ENCODE results near the gene NABP1. TPM values are rescaled to one million over a fixed set of nuclear protein-coding genes. Genes with fewer than 3 reads are reported as not detected.

The NABP1 gene
- polyA plus RNA-seq, 1 donor (not counting 4 experiments of a cell fraction or from before 2014, with no cell fraction given), result 29.3 TPM

GRCh38 chr2:191703079-191703725 lies 25.3 kb downstream of the NABP1 start:
- Histone ChIP-seq H3K4me1 (ENCODE audit: control insufficient read depth, extremely low read depth, insufficient read depth, low read length) (no peaks in the 10 kb centered on the region), H3K79me2 (ENCODE audit: control insufficient read depth, insufficient read depth, low read length) (no peaks in the 10 kb centered on the region), H3K4me2 (ENCODE audit: control insufficient read depth, extremely low read depth, insufficient read depth, low read depth, low read length) (no peak overlapping the region), H3K9me1 (ENCODE audit: control insufficient read depth, extremely low read depth, insufficient read depth, low read length) (no peaks in the 10 kb centered on the region), H2AFZ (ENCODE audit: control insufficient read depth, low read length) (no peak overlapping the region), H3K9ac (ENCODE audit: control insufficient read depth, extremely low read depth, insufficient read depth, low read length) (no peak overlapping the region), H3K9me3 (ENCODE audit: control insufficient read depth, low read depth, low read length) (no peaks in the 10 kb centered on the region), H3K4me3 (ENCODE audit: control insufficient read depth in 2 of 3, extremely low read depth in 1 of 3, insufficient read depth in 2 of 3, low read depth in 1 of 3, low read length in 3 of 3) (no peak overlapping the region), H3K36me3 (ENCODE audit: control insufficient read depth in 2 of 2, extremely low read depth in 1 of 2, insufficient read depth in 2 of 2, low read length in 2 of 2) (no peaks in the 10 kb centered on the region), H4K20me1 (ENCODE audit: control insufficient read depth, extremely low read depth, insufficient read depth, low read length) (no peaks in the 10 kb centered on the region), H3K27ac (ENCODE audit: control insufficient read depth, insufficient read depth, low read length) (no peak overlapping the region), H3K27me3 (ENCODE audit: control insufficient read depth, extremely low read depth, insufficient read depth, low read length) (no peaks in the 10 kb centered on the region)
- FAIRE-seq, result no peak
- TF ChIP-seq EZH2 (IDR thresholded peaks at IDR 0.05; ENCODE audit: low read length), result no peak
- TF ChIP-seq CTCF (optimal IDR thresholded peaks at IDR 0.05 in 1 of 3, IDR thresholded peaks at IDR 0.05 in 1 of 3, conservative IDR thresholded peaks at IDR 0.05 in 1 of 3; ENCODE audit: extremely low read depth in 1 of 3, insufficient read depth in 2 of 3, low read length in 3 of 3), result no peak
- no peak for DNase-seq (ENCODE audit: low read depth, low spot score)
- dilution Hi-C loops (cut with MboI; ENCODE audit: extremely low pct_ligation_motif_present, low sequenced_read_pairs), result no loop called here

- Histone ChIP-seq H3K4me1 (ENCODE audit: control insufficient read depth, extremely low read depth, insufficient read depth, low read length) (no peaks in the 10 kb centered on the region), H3K79me2 (ENCODE audit: control insufficient read depth, insufficient read depth, low read length) (no peaks in the 10 kb centered on the region), H3K4me2 (ENCODE audit: control insufficient read depth, extremely low read depth, insufficient read depth, low read depth, low read length) (no peak overlapping the region), H3K27me3 (ENCODE audit: control insufficient read depth, extremely low read depth, insufficient read depth, low read length) (no peaks in the 10 kb centered on the region), H4K20me1 (ENCODE audit: control insufficient read depth, extremely low read depth, insufficient read depth, low read length) (no peaks in the 10 kb centered on the region), H3K4me3 (ENCODE audit: control insufficient read depth in 2 of 3, extremely low read depth in 1 of 3, insufficient read depth in 2 of 3, low read depth in 1 of 3, low read length in 3 of 3) (no peak overlapping the region), H3K9ac (ENCODE audit: control insufficient read depth, extremely low read depth, insufficient read depth, low read length) (no peak overlapping the region), H3K36me3 (ENCODE audit: control insufficient read depth in 2 of 2, extremely low read depth in 1 of 2, insufficient read depth in 2 of 2, low read length in 2 of 2) (no peaks in the 10 kb centered on the region), H3K27ac (ENCODE audit: control insufficient read depth, insufficient read depth, low read length) (no peak overlapping the region), H3K9me1 (ENCODE audit: control insufficient read depth, extremely low read depth, insufficient read depth, low read length) (no peaks in the 10 kb centered on the region), H3K9me3 (ENCODE audit: control insufficient read depth, low read depth, low read length) (no peaks in the 10 kb centered on the region), H2AFZ (ENCODE audit: control insufficient read depth, low read length) (no peak overlapping the region)
- FAIRE-seq, result no peak
- DNase-seq (ENCODE audit: low read depth, low spot score), result no peak
- TF ChIP-seq EZH2 (IDR thresholded peaks at IDR 0.05; ENCODE audit: low read length) (no peak), CTCF (optimal IDR thresholded peaks at IDR 0.05 in 1 of 3, IDR thresholded peaks at IDR 0.05 in 1 of 3, conservative IDR thresholded peaks at IDR 0.05 in 1 of 3; ENCODE audit: extremely low read depth in 1 of 3, insufficient read depth in 2 of 3, low read length in 3 of 3) (no peak)
- dilution Hi-C loops (cut with MboI; ENCODE audit: extremely low pct_ligation_motif_present, low sequenced_read_pairs), result no loop called here
Observed at GRCh38 chr2:191705084-191705483, 27.1 kb downstream of the NABP1 start.

All from keratinocyte (primary cell).